Muscle layer of colon (tissue), 2 donors: ENCODE measurements around the gene ARID4B.
"Not testable (repeated sequence)": the region's sequence is repeated elsewhere in the genome, so short reads cannot be mapped to it uniquely, and the experiment has no call there.

Experiments used
- H3K27ac ChIP-seq: one replicate; pipeline ENCODE4 v1.7.0; 2013; ENCODE audit warnings: low read depth, mild to moderate bottlenecking, low read length, moderate library complexity
- H3K27me3 ChIP-seq, 2 donors: one replicate each; pipeline ENCODE4 v1.7.0; 2013; ENCODE audit warnings: low read length in 2 of 2, mild to moderate bottlenecking in 2 of 2; ENCODE audit not compliant: insufficient read depth in 2 of 2, control insufficient read depth in 1 of 2
- H3K36me3 ChIP-seq: one replicate; pipeline ENCODE4 v1.7.0; 2013; ENCODE audit warnings: mild to moderate bottlenecking, low read length; ENCODE audit not compliant: insufficient read depth
- H3K4me1 ChIP-seq: one replicate; pipeline ENCODE4 v1.7.0; 2013; ENCODE audit warnings: mild to moderate bottlenecking, low read length; ENCODE audit not compliant: insufficient read depth
- H3K4me3 ChIP-seq, 2 donors: one replicate each; pipeline ENCODE4 v1.7.0; 2013; ENCODE audit warnings: low read length in 2 of 2, low read depth in 1 of 2, mild to moderate bottlenecking in 1 of 2, moderate library complexity in 1 of 2
- H3K9ac ChIP-seq: one replicate; pipeline ENCODE4 v1.7.0; 2013; ENCODE audit warnings: low read length
- H3K9me3 ChIP-seq: one replicate; pipeline ENCODE4 v1.7.0; 2013; ENCODE audit warnings: mild to moderate bottlenecking, low read length
- donor health status: abdominal sarcoma.
- donor health status: Adenocarcinoma of cecum.

ARID4B gene

DNA sequence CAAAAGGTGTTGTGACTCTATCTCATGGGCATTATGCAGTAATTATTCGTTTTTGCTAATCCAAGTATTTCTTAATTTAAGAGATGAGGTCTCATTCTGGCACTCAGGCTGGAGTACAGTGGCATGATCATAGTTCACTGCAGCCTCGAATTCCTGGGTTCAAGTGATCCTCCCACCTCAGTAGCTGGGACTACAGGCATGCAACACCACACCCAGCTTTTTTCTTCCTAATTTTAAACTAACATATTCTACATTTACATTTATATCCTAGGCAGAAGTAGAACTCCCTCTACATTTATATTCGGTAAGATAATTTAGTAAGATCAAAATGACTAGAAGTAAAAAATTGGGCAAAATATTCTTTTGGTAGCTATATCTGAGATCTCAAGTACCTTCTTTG, 116.5 kb downstream of the ARID4B start:
- no peak overlapping the region for H3K4me3 ChIP-seq
- no peaks in the 10 kb centered on the region for H3K4me1 ChIP-seq
- no peaks in the 10 kb centered on the region for H3K27me3 ChIP-seq
- no peak overlapping the region for H3K9ac ChIP-seq
- no peak overlapping the region for H3K27ac ChIP-seq
- peaks cover 18% of the 10 kb centered on the region for H3K36me3 ChIP-seq
- no peaks in the 10 kb centered on the region for H3K9me3 ChIP-seq

DNA sequence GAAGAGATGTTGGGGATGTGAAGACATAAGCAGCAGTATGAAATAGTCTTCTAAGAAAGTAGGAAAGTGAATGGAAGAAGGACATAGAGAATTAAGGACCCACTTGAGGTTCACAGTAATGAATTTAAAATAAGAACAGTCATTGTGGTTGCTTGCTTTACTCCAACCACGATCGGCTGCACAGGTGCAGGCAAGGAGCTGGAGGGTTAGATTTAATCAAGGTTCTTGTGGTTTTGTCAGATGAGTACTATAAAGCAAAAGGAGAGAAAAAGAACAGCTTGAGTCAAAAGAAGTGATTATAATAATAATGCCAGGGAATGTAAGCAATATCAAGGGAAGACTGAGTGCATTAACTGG, 120.8 kb downstream of the ARID4B start:
- Histone ChIP-seq H3K9me3 (no peaks in the 10 kb centered on the region), H3K27me3 (no peaks in the 10 kb centered on the region), H3K4me1 (no peaks in the 10 kb centered on the region), H3K9ac (no peak overlapping the region), H3K4me3 (no peak overlapping the region), H3K27ac (no peak overlapping the region), H3K36me3 (peaks cover 19% of the 10 kb centered on the region)

DNA sequence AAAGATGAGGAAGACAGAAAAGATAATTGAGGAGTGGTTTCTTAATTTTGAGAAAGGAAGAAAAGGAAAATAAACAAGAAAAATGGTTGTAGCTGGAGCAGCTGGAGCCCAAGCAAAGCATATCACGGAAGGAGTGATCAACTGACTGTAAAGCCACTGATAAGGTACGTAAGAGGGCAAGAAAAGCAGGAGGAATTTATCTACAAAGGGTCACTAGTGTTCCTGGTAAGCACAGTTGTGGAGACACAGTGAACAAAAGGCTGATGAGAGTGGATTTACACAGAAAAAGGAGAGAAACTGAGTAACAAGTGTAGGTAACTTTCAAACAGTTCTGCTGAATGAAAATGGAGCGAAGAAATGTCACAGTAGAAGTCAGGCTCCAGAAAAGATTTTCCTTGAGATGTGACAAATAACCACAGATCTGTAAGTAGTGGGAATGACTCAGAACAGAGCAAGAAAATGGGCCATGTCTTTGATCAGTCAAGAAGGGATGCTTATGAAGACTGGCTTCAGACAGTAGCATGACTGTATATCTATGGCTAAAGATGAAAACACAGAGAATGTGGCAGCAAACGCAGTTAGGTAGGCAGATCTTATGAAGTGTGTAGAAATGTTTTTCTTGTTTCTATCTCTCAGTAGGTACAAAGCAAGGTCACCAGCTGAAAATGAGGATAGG, 121.3 kb downstream of the ARID4B start:
- Histone ChIP-seq H3K9ac (no peak overlapping the region), H3K4me1 (no peaks in the 10 kb centered on the region), H3K9me3 (no peaks in the 10 kb centered on the region), H3K27me3 (no peaks in the 10 kb centered on the region), H3K4me3 (no peak overlapping the region), H3K36me3 (peaks cover 14% of the 10 kb centered on the region), H3K27ac (no peak overlapping the region)

DNA sequence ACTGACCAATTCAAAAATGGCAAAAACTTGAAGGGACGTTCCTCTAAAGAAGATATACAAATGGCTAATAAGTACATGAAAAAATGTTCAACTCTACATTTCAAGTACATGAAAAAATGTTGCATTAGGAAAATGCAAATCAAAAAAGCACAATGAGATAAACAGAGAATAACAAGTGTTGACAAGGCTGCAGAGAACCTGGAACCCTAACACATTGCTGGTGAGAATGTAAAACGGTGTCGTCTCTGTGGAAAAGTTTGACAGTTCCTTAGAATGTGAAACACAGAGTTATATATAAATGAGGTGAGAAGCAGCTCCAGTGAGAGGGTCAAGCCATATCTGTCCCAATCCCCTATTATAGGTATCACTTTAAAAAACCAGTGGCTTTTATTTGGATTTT, 122.3 kb downstream of the ARID4B start:
- Histone ChIP-seq H3K4me1 (no peaks in the 10 kb centered on the region), H3K27ac (no peak overlapping the region), H3K9ac (no peak overlapping the region), H3K36me3 (peaks cover 10% of the 10 kb centered on the region), H3K27me3 (no peaks in the 10 kb centered on the region), H3K9me3 (no peaks in the 10 kb centered on the region), H3K4me3 (no peak overlapping the region)

DNA sequence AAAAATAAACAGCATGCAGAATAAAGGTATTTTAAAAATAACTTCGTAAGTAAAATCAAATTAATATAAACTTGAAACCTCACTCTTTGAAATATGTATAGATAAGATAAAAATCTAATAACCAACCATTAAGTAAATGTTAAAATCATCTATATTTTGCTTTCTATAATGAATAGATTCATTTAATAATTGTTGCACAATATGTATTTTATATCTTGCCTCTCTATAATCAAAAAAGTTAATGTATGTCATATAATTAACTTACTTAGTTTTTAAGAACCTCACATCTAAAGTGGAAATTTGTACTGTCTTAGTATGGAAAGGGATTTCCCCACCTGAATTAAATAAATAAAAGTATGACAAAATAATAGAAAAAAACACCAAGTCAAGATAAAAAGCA, 124.6 kb downstream of the ARID4B start:
- H3K9me3 ChIP-seq: no peaks in the 10 kb centered on the region
- peaks cover 10% of the 10 kb centered on the region for H3K36me3 ChIP-seq
- no peak overlapping the region for H3K4me3 ChIP-seq
- no peaks in the 10 kb centered on the region for H3K27me3 ChIP-seq
- peaks cover 3% of the 10 kb centered on the region for H3K4me1 ChIP-seq
- no peak overlapping the region for H3K27ac ChIP-seq
- no peak overlapping the region for H3K9ac ChIP-seq

DNA sequence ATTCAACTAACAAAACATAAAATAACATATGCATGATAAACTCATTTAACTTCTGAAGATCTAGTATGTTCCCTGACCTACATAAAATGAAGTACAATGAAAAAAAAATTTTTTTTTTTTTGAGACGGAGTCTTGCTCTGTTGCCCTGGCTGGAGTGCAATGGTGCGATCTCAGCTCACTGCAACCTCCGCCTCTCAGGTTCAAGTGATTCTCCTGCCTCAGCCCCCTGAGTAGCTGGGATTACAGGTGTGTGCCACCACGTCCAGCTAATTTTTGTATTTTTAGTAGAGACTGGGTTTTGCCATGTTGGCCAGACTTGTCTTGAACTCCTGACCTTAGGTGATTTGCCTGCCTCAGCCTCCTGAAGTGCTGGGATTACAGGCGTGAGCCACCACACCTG, 125.5 kb downstream of the ARID4B start:
- not testable (repeated sequence) for H3K9me3 ChIP-seq, H3K9ac ChIP-seq, H3K4me1 ChIP-seq, H3K27ac ChIP-seq, H3K27me3 ChIP-seq, H3K4me3 ChIP-seq, H3K36me3 ChIP-seq

DNA sequence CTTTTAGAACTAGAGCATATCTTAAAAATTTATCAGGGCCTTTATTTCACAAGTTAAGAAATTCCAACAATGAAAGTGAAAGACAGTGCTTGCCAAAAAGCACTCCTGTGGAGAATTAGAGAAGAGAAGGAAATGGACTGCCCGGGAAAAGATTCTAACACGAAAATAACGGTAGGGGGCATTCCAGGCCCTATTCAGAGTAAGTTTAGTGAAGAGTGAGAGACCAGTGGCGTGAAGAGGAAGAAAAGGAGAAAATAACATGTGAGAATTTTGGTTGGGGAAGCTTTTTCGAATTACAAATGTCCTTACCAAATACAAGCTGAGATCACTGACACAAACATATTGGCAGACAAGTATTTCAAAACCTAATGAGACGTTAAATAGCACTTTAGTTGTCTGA, 128.5 kb downstream of the ARID4B start:
- H3K4me3 ChIP-seq: no peak overlapping the region
- H3K9me3 ChIP-seq: no peaks in the 10 kb centered on the region
- peaks cover 3% of the 10 kb centered on the region for H3K4me1 ChIP-seq
- H3K9ac ChIP-seq: no peak overlapping the region
- H3K36me3 ChIP-seq: peaks cover 5% of the 10 kb centered on the region
- H3K27me3 ChIP-seq: no peaks in the 10 kb centered on the region
- no peak overlapping the region for H3K27ac ChIP-seq

DNA sequence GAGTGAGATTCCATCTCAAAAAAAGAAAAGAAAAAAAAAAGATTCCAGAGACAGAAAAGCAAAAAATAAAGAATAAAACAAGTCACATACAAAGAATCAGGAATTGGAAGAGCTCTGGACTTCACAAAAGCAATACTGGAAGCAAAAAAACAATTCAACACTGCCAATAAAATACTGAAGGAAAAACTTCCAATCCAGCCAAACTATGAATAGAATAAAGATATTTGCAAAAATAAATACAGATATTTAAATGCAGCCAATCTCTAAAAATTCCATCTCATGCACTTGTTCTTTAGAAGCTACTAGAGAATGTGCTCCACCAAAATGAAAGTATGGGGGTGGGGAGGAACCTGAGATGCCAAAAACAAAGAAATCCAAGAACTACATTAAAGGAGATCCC, 137.5 kb downstream of the ARID4B start:
- H3K9ac ChIP-seq: no peak overlapping the region
- no peak overlapping the region for H3K4me3 ChIP-seq
- H3K9me3 ChIP-seq: no peaks in the 10 kb centered on the region
- H3K27me3 ChIP-seq: no peaks in the 10 kb centered on the region
- no peaks in the 10 kb centered on the region for H3K4me1 ChIP-seq
- H3K27ac ChIP-seq: no peak overlapping the region
- H3K36me3 ChIP-seq: peaks cover under 1% of the 10 kb centered on the region

DNA sequence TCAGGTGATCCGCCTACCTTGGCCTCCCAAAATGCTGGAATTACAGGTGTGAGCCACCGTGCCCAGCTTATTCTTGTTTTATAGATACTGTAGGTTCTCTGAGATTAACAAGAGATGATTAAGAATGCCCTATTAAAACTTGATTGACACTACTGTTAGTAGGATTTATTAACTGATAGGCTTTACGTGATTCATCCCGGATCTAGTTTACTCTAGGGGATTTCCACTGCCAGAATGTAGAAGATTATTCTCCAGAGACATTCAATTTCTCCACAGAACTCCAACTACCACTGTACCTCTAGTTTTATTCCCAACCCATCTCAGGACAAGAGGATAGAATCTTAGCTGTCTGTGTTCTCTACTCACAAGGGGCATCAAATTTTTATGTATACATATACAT, 140.7 kb downstream of the ARID4B start:
- H3K36me3 ChIP-seq: peaks cover 4% of the 10 kb centered on the region
- H3K4me1 ChIP-seq: no peaks in the 10 kb centered on the region
- H3K9ac ChIP-seq: no peak overlapping the region
- H3K4me3 ChIP-seq: no peak overlapping the region
- H3K27me3 ChIP-seq: no peaks in the 10 kb centered on the region
- no peak overlapping the region for H3K27ac ChIP-seq
- H3K9me3 ChIP-seq: no peaks in the 10 kb centered on the region

DNA sequence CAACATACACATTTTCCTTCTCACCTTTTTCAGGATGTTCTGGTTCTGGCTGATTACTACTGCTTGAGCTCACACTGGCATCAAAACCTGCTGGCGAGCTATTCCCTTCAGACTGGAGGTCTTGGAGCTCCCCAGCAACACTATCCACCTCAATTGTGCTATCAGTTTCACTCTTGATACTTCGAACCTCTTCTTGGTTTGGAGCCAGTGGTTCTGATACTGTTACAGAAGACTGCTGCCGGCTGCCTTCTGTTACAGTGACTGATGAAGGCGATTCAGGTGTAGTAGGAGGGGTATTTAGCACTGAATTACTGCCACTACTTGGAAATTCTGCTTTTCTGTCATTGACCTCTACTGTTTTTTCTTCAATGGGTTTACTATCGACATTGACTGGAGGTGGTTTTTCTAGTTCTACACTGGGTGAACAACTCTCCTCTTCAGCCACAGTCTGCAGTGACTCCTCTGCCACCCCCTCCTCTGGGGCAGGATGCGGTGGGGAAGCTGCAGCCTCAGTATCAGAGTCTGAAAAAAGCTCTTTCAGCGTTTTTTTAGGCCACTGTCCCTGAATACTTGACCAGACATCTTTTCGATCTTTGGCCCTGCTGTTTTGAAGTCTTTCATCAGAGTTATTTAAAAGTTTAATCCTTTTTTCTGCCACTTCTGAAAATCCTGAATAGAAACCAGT, 146.3 kb downstream of the ARID4B start:
- H3K9ac ChIP-seq: no peak overlapping the region
- H3K4me3 ChIP-seq: no peak overlapping the region
- no peaks in the 10 kb centered on the region for H3K9me3 ChIP-seq
- H3K27me3 ChIP-seq: no peaks in the 10 kb centered on the region
- no peaks in the 10 kb centered on the region for H3K4me1 ChIP-seq
- H3K27ac ChIP-seq: no peak overlapping the region
- H3K36me3 ChIP-seq: peaks cover 23% of the 10 kb centered on the region

DNA sequence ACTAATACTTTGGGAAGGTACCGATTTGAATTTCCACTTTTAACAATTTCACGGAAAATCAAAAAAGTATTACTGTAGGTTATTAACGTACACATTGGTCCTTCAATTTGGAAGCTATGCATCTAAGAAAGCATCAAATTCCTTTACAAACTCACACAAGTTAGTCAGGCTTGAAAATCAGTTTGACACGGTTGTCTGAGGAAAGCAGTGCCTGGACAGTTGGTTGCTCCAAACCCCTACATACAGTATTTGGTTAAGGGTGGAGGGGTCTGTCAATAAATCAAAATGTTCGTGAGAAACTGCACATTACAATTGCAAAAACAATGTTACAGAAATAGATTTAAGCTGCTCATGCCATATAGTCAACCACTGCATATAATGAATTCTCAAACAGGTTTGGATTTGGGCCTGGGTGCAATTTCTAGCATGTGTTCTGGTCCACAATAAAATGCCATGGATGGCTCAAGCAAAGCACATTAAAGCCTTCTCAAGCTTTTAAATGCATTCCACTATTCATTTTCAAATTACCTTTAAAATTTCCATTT, 147.0 kb downstream of the ARID4B start:
- Histone ChIP-seq H3K27ac (no peak overlapping the region), H3K4me1 (no peaks in the 10 kb centered on the region), H3K4me3 (no peak overlapping the region), H3K36me3 (peaks cover 23% of the 10 kb centered on the region), H3K9me3 (no peaks in the 10 kb centered on the region), H3K27me3 (no peaks in the 10 kb centered on the region), H3K9ac (no peak overlapping the region)

DNA sequence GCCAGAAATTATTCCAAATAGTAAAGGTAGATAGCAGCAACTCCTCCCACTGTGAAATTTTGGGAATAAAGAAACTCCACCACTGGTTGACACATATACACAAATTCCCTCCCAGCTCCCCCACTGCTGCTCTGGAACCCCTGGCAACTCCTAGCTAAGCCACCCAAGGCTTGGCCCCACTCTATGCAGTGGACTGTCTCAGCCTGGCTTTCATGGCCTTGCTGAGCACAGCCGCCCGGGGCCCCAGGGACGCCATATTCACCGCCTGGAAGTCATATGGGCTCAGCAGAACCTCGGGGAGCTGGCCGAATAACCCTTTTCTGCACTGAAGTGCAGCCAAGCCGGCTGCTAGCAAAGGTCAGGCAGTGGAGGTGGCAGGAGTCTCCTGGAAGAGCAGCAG, 151.5 kb downstream of the ARID4B start:
- Histone ChIP-seq H3K9ac (no peak overlapping the region), H3K4me1 (no peaks in the 10 kb centered on the region), H3K27me3 (no peaks in the 10 kb centered on the region), H3K4me3 (no peak overlapping the region), H3K36me3 (peaks cover 32% of the 10 kb centered on the region), H3K27ac (no peak overlapping the region), H3K9me3 (no peaks in the 10 kb centered on the region)
